Gastrocnemius medialis (tissue), 4 donors: Measurements from ENCODE around the gene OTOF.

Experiments
- CTCF ChIP-seq, 5 experiments: fragments of 450-650 bp in 3 of 5; fragments of 200-600 bp in 2 of 5; sonication (generic) in 2 of 5; IDR thresholded peaks in 4 of 5; conservative IDR thresholded peaks in 1 of 5; 1 replicate in 4 of 5; 2 replicates in 1 of 5; pipeline ENCODE4 v1.5.1; 2016 to 2019; ENCODE audit warnings: antibody characterized with exemption in 5 of 5, mild to moderate bottlenecking in 3 of 5, moderate library complexity in 3 of 5
- POLR2A ChIP-seq, 2 donors: fragments of 450-650 bp; IDR thresholded peaks; one replicate each; pipeline ENCODE4 v1.6.1; 2017; ENCODE audit warnings: antibody characterized with exemption in 2 of 2, mild to moderate bottlenecking in 2 of 2, moderate library complexity in 2 of 2

- TF ChIP-seq CTCF (IDR thresholded peaks at IDR 0.05 in 4 of 5, conservative IDR thresholded peaks at IDR 0.05 in 1 of 5): no peak
- no peak for TF ChIP-seq POLR2A (IDR thresholded peaks at IDR 0.05)
These were observed 38.9 kb upstream of the OTOF start for GRCh38 chr2:26516781-26517180.
